Endothelial cell of hepatic sinusoid (primary cell): ENCODE results near the gene MEGF6.

ENCODE experiments used
- in situ Hi-C: cut with HindIII; loops from 2 replicates; pipeline ENCODE4 v1.10.0; 2017; ENCODE audit warnings: low sequenced_read_pairs

MEGF6 gene

GRCh38 chr1:3609769-3610526 lies 1.4 kb downstream of the MEGF6 start:
- in situ Hi-C loops, result no loop called here

GRCh38 chr1:3609016-3609768 lies 2.1 kb downstream of the MEGF6 start:
- in situ Hi-C loops, result no loop called here

GRCh38 chr1:3608154-3608553 lies 3.2 kb downstream of the MEGF6 start:
- in situ Hi-C loops, result no loop called here

- in situ Hi-C loops, result no loop called here
Measured at GRCh38 chr1:3607703-3608065, 3.6 kb downstream of the MEGF6 start.

GRCh38 chr1:3606779-3607702 lies 4.3 kb downstream of the MEGF6 start:
- in situ Hi-C loops, result no loop called here

GRCh38 chr1:3604997-3605823 lies 6.1 kb downstream of the MEGF6 start:
- in situ Hi-C loops, result no loop called here

GRCh38 chr1:3604468-3604974 lies 6.8 kb downstream of the MEGF6 start:
- in situ Hi-C loops, result no loop called here

GRCh38 chr1:3603571-3604467 lies 7.5 kb downstream of the MEGF6 start:
- in situ Hi-C loops, result no loop called here

GRCh38 chr1:3603156-3603555 lies 8.2 kb downstream of the MEGF6 start:
- in situ Hi-C loops, result no loop called here

GRCh38 chr1:3602375-3602774 lies 8.9 kb downstream of the MEGF6 start:
- in situ Hi-C loops, result no loop called here

GRCh38 chr1:3601743-3602142 lies 9.6 kb downstream of the MEGF6 start:
- in situ Hi-C loops, result no loop called here

GRCh38 chr1:3600354-3600753 lies 11.0 kb downstream of the MEGF6 start:
- in situ Hi-C loops, result no loop called here

- in situ Hi-C loops, result no loop called here
Measured at GRCh38 chr1:3599816-3600215, 11.5 kb downstream of the MEGF6 start.

GRCh38 chr1:3599286-3599811 lies 12.0 kb downstream of the MEGF6 start:
- in situ Hi-C loops, result no loop called here

- in situ Hi-C loops, result no loop called here
Measured at GRCh38 chr1:3598522-3599285, 12.6 kb downstream of the MEGF6 start.

- in situ Hi-C loops, result no loop called here
Measured at GRCh38 chr1:3598051-3598491, 13.2 kb downstream of the MEGF6 start.

- in situ Hi-C loops, result no loop called here
Measured at GRCh38 chr1:3597599-3597964, 13.7 kb downstream of the MEGF6 start.
